ENCODE results near the gene MMP28. TPM values are rescaled to one million over a fixed set of nuclear protein-coding genes. Genes with fewer than 3 reads are reported as not detected.
A peak's percentile ranks its signal among the peaks of the same experiment; 100 is the strongest.

MMP28 gene
- total and polyA plus RNA-seq, 8 donors, result 0.20 to 3.8 (median 0.99) TPM

- no peaks in the 10 kb centered on the region for H3K36me3 ChIP-seq
- intact Hi-C loops (cut with DNase I), result no loop called here
- H3K9me3 ChIP-seq, result no peaks in the 10 kb centered on the region
- no peak overlapping the region for H3K27ac ChIP-seq
- ATAC-seq (no peak), FAIRE-seq (no peak), DNase-seq (no peak)
- 71 to 85% methylated on average over 5 of the region's 5 CpGs for WGBS, 2 donors
- H3K4me1 ChIP-seq, result no peaks in the 10 kb centered on the region
- H3K4me3 ChIP-seq, result no peak overlapping the region
- no peak for TF ChIP-seq CTCF (IDR thresholded peaks at IDR 0.05)
- no peaks in the 10 kb centered on the region for H3K27me3 ChIP-seq
Measured at GRCh38 chr17:35761601-35762000, 33.8 kb downstream of the MMP28 start.

GRCh38 chr17:35760587-35760986 lies 34.9 kb downstream of the MMP28 start, which contains the start of gene C17orf50:
TSS of gene C17orf50 (plus strand) at chr17:35760887. CDS start at chr17:35760942, 55 bp downstream.
- WGBS, 2 donors, result 51 to 100% methylated on average over 1 of the region's 1 CpG
- intact Hi-C loops (cut with DNase I), result no loop called here

GRCh38 chr17:35757243-35757642 lies 38.2 kb downstream of the MMP28 start:
- intact Hi-C loops (cut with DNase I), result no loop called here
- TF ChIP-seq CTCF (IDR thresholded peaks at IDR 0.05), result no peak
- no peak for ATAC-seq

More at GRCh38 chr17:35760587-35760986, 34.9 kb downstream of the MMP28 start, which contains the start of gene C17orf50:
- Histone ChIP-seq H3K4me1 (no peaks in the 10 kb centered on the region), H3K27ac (no peak within 1 kb of the TSS), H3K36me3 (no peaks in the 10 kb centered on the region), H3K4me3 (no peak within 1 kb of the TSS), H3K9me3 (no peaks in the 10 kb centered on the region), H3K27me3 (no peaks in the 10 kb centered on the region)
- TF ChIP-seq CTCF (IDR thresholded peaks at IDR 0.05), result no peak
- FAIRE-seq (no peak), ATAC-seq (no peak), DNase-seq (no peak)

GRCh38 chr17:35752945-35753764 lies 42.3 kb downstream of the MMP28 start, which contains the start of gene GAS2L2:
TSS of gene GAS2L2 (minus strand) at chr17:35753239. CDS start at chr17:35752850, 389 bp downstream.
- H3K27me3 ChIP-seq, result peaks cover 0 to 8% (median 0%) of the 10 kb centered on the region in 4 donors
- H3K9me3 ChIP-seq, result no peaks in the 10 kb centered on the region
- 41 to 55% methylated on average over 9 of the region's 9 CpGs for WGBS, 2 donors
- TF ChIP-seq CTCF (IDR thresholded peaks at IDR 0.05), result no peak
- peaks cover 0 to 7% (median 0%) of the 10 kb centered on the region in 3 donors for H3K4me1 ChIP-seq
- intact Hi-C loops (cut with DNase I), result no loop called here
- peak in 3 of 6 donors; percentile 39 to 69 (median 53) for DNase-seq
- H3K4me3 ChIP-seq, result no peak within 1 kb of the TSS
- peak within 1 kb of the TSS in 1 of 4 donors; percentile 8 for H3K27ac ChIP-seq
- FAIRE-seq, result no peak
- peak; percentile 36 to 51 (median 42) for ATAC-seq
- no peaks in the 10 kb centered on the region for H3K36me3 ChIP-seq

More at GRCh38 chr17:35757243-35757642, 38.2 kb downstream of the MMP28 start:
- no peak for FAIRE-seq
- H3K36me3 ChIP-seq, result no peaks in the 10 kb centered on the region
- H3K9me3 ChIP-seq, result no peaks in the 10 kb centered on the region
- H3K4me1 ChIP-seq, result peaks cover 0 to 7% (median 0%) of the 10 kb centered on the region in 3 donors
- H3K27me3 ChIP-seq, result no peaks in the 10 kb centered on the region
- H3K4me3 ChIP-seq, result no peak overlapping the region
- no peak overlapping the region for H3K27ac ChIP-seq
- no peak for DNase-seq
